Measurements from ENCODE around the gene KCNK17.
"Not testable (repeated sequence)": the region's sequence is repeated elsewhere in the genome, so short reads cannot be mapped to it uniquely, and the experiment has no call there.

DNA sequence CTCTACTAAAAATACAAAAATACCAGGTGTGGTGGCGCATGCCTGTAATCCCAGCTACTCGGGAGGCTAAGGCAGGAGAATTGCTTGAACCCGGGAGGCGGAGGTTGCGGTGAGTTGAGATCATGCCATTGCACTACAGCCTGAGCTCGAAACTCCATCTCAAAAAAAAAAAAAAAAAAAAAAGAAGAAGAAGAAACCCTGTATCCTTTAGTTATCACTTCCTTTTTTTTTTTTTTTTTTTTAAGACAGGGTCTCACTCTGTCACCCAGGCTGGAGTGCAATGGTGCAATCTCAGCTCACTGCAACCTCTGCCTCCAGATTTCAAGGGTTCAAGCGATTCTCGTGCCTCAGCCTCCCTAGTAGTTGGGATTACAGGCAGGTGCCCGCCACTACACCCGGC lies 27.6 kb downstream of the KCNK17 start:
- TF ChIP-seq, protein P1, sequence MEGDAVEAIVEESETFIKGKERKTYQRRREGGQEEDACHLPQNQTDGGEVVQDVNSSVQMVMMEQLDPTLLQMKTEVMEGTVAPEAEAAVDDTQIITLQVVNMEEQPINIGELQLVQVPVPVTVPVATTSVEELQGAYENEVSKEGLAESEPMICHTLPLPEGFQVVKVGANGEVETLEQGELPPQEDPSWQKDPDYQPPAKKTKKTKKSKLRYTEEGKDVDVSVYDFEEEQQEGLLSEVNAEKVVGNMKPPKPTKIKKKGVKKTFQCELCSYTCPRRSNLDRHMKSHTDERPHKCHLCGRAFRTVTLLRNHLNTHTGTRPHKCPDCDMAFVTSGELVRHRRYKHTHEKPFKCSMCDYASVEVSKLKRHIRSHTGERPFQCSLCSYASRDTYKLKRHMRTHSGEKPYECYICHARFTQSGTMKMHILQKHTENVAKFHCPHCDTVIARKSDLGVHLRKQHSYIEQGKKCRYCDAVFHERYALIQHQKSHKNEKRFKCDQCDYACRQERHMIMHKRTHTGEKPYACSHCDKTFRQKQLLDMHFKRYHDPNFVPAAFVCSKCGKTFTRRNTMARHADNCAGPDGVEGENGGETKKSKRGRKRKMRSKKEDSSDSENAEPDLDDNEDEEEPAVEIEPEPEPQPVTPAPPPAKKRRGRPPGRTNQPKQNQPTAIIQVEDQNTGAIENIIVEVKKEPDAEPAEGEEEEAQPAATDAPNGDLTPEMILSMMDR (IDR thresholded peaks at IDR 0.05; ENCODE audit: extremely low read depth in 1 of 2, insufficient read depth in 1 of 2, low read depth in 1 of 2, low read length in 2 of 2), result not testable (repeated sequence)
- TF ChIP-seq GATA2 (IDR thresholded peaks at IDR 0.05; ENCODE audit: insufficient read depth, insufficient read length, low read depth, low read length); MYC (IDR thresholded peaks at IDR 0.05; ENCODE audit: low read depth, low read length); POLR2A (IDR thresholded peaks at IDR 0.05; ENCODE audit: low read depth, low read length); POLR2AphosphoS5 (IDR thresholded peaks at IDR 0.05; ENCODE audit: insufficient read depth, low read depth, low read length); EZH2 (IDR thresholded peaks at IDR 0.05; ENCODE audit: borderline replicate concordance, low read depth, low read length, severe bottlenecking): not testable (repeated sequence)
- TF ChIP-seq, protein P2, sequence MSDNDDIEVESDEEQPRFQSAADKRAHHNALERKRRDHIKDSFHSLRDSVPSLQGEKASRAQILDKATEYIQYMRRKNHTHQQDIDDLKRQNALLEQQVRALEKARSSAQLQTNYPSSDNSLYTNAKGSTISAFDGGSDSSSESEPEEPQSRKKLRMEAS (IDR thresholded peaks at IDR 0.05; ENCODE audit: insufficient read depth, insufficient read length), result not testable (repeated sequence)
